Mucosa of gallbladder (tissue), 1 donor: ENCODE measurements around the gene CXorf58. TPM values are rescaled to one million over a fixed set of nuclear protein-coding genes. Genes with fewer than 3 reads are reported as not detected.

Experiments used
- DNase-seq: peaks from one replicate; pipeline ENCODE4 v3.0.0-alpha.2; 2020; ENCODE audit warnings: low spot score
- total RNA-seq: library from RNA; stranded (reverse); gene quantifications from one replicate; pipeline ENCODE4 v1.2.1, GENCODE V29; 2021
- donor health status: DM: no; HTN: no; CAD: no.

Gene CXorf58
- total RNA-seq, 1 donor from 2014 or later = not detected

GRCh38 chrX:23901060-23901459 is 6.7 kb upstream of the CXorf58 start:
- no peak for DNase-seq

GRCh38 chrX:23901805-23902204 is 6.0 kb upstream of the CXorf58 start:
- DNase-seq = peak; percentile 71

GRCh38 chrX:23902419-23902818 is 5.4 kb upstream of the CXorf58 start:
- no peak for DNase-seq

- DNase-seq = no peak
These were observed 3.7 kb upstream of the CXorf58 start for GRCh38 chrX:23904096-23904495.

GRCh38 chrX:23907111-23907497 is 702 bp upstream of the CXorf58 start:
- no peak for DNase-seq

GRCh38 chrX:23908219-23909004 is 606 bp downstream of the CXorf58 start:
- DNase-seq = no peak

- no peak for DNase-seq
These were observed 3.5 kb downstream of the CXorf58 start for GRCh38 chrX:23911126-23911835.

GRCh38 chrX:23919148-23919547 is 11.3 kb downstream of the CXorf58 start:
- DNase-seq = no peak

- peak; percentile 21 for DNase-seq
These were observed 12.0 kb downstream of the CXorf58 start for GRCh38 chrX:23919706-23920320.

- no peak for DNase-seq
These were observed 18.2 kb downstream of the CXorf58 start for GRCh38 chrX:23926015-23926414.

- no peak for DNase-seq
These were observed 23.2 kb downstream of the CXorf58 start for GRCh38 chrX:23930894-23931604.

GRCh38 chrX:23932046-23932445 is 24.2 kb downstream of the CXorf58 start:
- no peak for DNase-seq

GRCh38 chrX:23935106-23935505 is 27.3 kb downstream of the CXorf58 start:
- DNase-seq = no peak

GRCh38 chrX:23936180-23936579 is 28.4 kb downstream of the CXorf58 start:
- DNase-seq = no peak

- no peak for DNase-seq
These were observed 29.3 kb downstream of the CXorf58 start for GRCh38 chrX:23937100-23937499.

- DNase-seq = no peak
These were observed 30.9 kb downstream of the CXorf58 start for GRCh38 chrX:23938690-23939089.

- DNase-seq = no peak
These were observed 31.4 kb downstream of the CXorf58 start for GRCh38 chrX:23939203-23939602.

GRCh38 chrX:23944234-23944633 is 36.4 kb downstream of the CXorf58 start:
- DNase-seq = no peak

GRCh38 chrX:23945206-23945605 is 37.4 kb downstream of the CXorf58 start:
- DNase-seq = no peak

GRCh38 chrX:23952391-23952790 is 44.6 kb downstream of the CXorf58 start:
- DNase-seq = no peak

GRCh38 chrX:23952984-23953907 is 45.4 kb downstream of the CXorf58 start:
- DNase-seq = no peak
